K562 (cell line): ENCODE results near the gene MITF. TPM values are rescaled to one million over a fixed set of nuclear protein-coding genes. Genes with fewer than 3 reads are reported as not detected.
A peak's percentile ranks its signal among the peaks of the same experiment; 100 is the strongest.

Experiments used
- ADNP ChIP-seq: fragments of 200-800 bp; sonication (Bioruptor generic); IDR thresholded peaks from 2 replicates; pipeline ENCODE4 v1.6.1; 2016; ENCODE audit warnings: missing genetic modification characterization, missing compliant biosample characterization
- CSDE1 ChIP-seq, 2 experiments: fragments of 450-650 bp; IDR thresholded peaks; 2 replicates each; pipeline ENCODE4 v1.6.1; 2016; ENCODE audit warnings: mild to moderate bottlenecking in 1 of 2
- GATAD2A ChIP-seq: fragments of 450-650 bp; IDR thresholded peaks from 2 replicates; pipeline ENCODE4 v1.6.1; 2017
- HDAC1 ChIP-seq, 2 experiments: fragments of 450-650 bp; IDR thresholded peaks; 2 replicates each; pipeline ENCODE4 v1.6.1; 2016 to 2017; ENCODE audit warnings: inconsistent platforms in 1 of 2, mild to moderate bottlenecking in 1 of 2, moderate library complexity in 1 of 2
- NBN ChIP-seq: fragments of 450-650 bp; IDR thresholded peaks from 2 replicates; pipeline ENCODE4 v1.6.1; 2016; ENCODE audit warnings: low read depth, mild to moderate bottlenecking
- NFIC ChIP-seq: fragments of 450-650 bp; IDR thresholded peaks from 2 replicates; pipeline ENCODE4 v1.6.1; 2017; ENCODE audit warnings: mild to moderate bottlenecking, inconsistent platforms
- SMARCE1 ChIP-seq: fragments of 450-650 bp; IDR thresholded peaks from 2 replicates; pipeline ENCODE4 v1.7.1; 2016; ENCODE audit warnings: mild to moderate bottlenecking
- SMC3 ChIP-seq: conservative IDR thresholded peaks from 2 replicates; pipeline ENCODE4 v1.6.1; 2011; ENCODE audit warnings: low read depth, low read length, improper control_type of control experiment; ENCODE audit not compliant: insufficient read depth
- TAF9B ChIP-seq: fragments of 450-650 bp; IDR thresholded peaks from 2 replicates; pipeline ENCODE4 v1.6.1; 2018; ENCODE audit warnings: mild to moderate bottlenecking; ENCODE audit not compliant: partially characterized antibody
- TCF3 ChIP-seq: sonication (generic); formaldehyde crosslinking; IDR thresholded peaks from 2 replicates; pipeline ENCODE4 v1.4.0; 2020; ENCODE audit warnings: mild to moderate bottlenecking, missing genetic modification reagents
- XRCC4 ChIP-seq: IDR thresholded peaks from one replicate; pipeline ENCODE4 v1.6.1; 2011; ENCODE audit not compliant: insufficient read depth, insufficient read length; ENCODE audit errors: extremely low read depth
- ZNF175 ChIP-seq: fragments of 200-800 bp; sonication (Bioruptor generic); IDR thresholded peaks from 2 replicates; pipeline ENCODE4 v1.6.1; 2016; ENCODE audit warnings: low read depth, mild to moderate bottlenecking, missing genetic modification characterization, missing compliant biosample characterization
- polyA plus RNA-seq, 8 experiments: library from polyadenylated mRNA; depleted of rRNA in 4 of 8; stranded (reverse) in 5 of 8; unstranded in 3 of 8; fragments of >200 nt; fragmentation: Nextera tagmentation in 2 of 8; fragmentation: Illumina TruSeq in 1 of 8; extraction: Ambion mirVana in 2 of 8; extraction: Trizol in 1 of 8; gene quantifications; 2 replicates each; pipeline versions ENCODE4 v1.2.1 to v1.2.3, GENCODE V29; 2011 to 2014; ENCODE audit warnings: inconsistent platforms in 1 of 8, missing spikeins in 1 of 8
- total RNA-seq, 7 experiments: library from RNA; depleted of rRNA in 6 of 7; stranded (reverse); fragments of >200 nt in 6 of 7; fragmentation: Illumina TruSeq in 2 of 7; extraction: Trizol in 2 of 7; gene quantifications; 2 replicates each; pipeline versions ENCODE4 v1.2.1 to v1.2.3, GENCODE V29; 2011 to 2021; ENCODE audit warnings: low replicate concordance in 1 of 7
- TF ChIP-seq, protein P1 (sequence below): sonication (generic); formaldehyde crosslinking; IDR thresholded peaks from 2 replicates; pipeline ENCODE4 v1.8.1; 2023; ENCODE audit warnings: mild to moderate bottlenecking, missing genetic modification reagents, moderate library complexity
- TF ChIP-seq, protein P2 (sequence below): fragments of 200-400 bp; formaldehyde crosslinking; IDR thresholded peaks from 2 replicates; pipeline ENCODE4 v1.6.1; 2017; ENCODE audit warnings: mild to moderate bottlenecking, low read depth, low read length, moderate library complexity
- TF ChIP-seq, protein P3 (sequence below), 2 experiments: fragments of 450-650 bp; formaldehyde crosslinking in 1 of 2; IDR thresholded peaks; 2 replicates each; pipeline versions ENCODE4 v1.4.0 to v1.6.1; 2014 to 2020; ENCODE audit warnings: mild to moderate bottlenecking in 2 of 2, borderline replicate concordance in 1 of 2, low read depth in 1 of 2
- TF ChIP-seq, protein P4 (sequence below): fragments of 200-800 bp; sonication (Bioruptor generic); IDR thresholded peaks from 2 replicates; pipeline ENCODE4 v1.6.1; 2017; ENCODE audit warnings: missing genetic modification characterization, missing compliant biosample characterization

MITF gene
- total and polyA plus RNA-seq, 9 of the 15 experiments (the other 6 are each of a cell fraction or from before 2014, with no cell fraction given) = 5.6 to 14.9 (median 11.1) TPM

DNA sequence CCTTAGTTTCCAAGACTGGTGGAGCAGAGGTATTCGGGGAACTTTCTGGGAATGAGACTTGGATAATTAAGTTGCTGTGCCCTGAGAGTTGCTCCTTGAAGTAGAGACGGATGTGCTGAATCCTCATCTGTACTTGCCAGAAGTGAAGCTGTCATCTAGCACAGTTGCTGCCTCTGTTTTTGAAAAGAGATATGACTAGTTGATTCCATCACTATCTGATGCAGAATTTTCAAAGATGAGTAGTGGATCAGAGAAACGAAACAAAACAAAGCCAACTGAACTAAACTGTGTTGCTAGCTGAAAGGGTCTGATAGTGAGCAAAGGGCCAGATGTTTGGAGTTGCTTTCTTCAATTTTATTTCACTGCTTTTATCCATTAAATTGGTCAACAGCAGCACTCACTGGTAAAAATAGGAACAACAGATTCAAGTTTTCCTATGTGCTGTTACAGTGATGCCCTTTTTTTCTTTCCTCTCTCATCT is 52.7 kb downstream of the MITF start (continued):
- no peak; a peak in 1 of 4 replicates for TF ChIP-seq CSDE1 (IDR thresholded peaks at IDR 0.05)
- peak; percentile 71; the same call in 1 of the 2 replicates for TF ChIP-seq NBN
- peak; percentile 22 for TF ChIP-seq TAF9B
- TF ChIP-seq SMC3 = peak; percentile 43; the same call in 1 of the 2 replicates
- peak; percentile 95 for TF ChIP-seq TCF3 (CRISPR knock-in tag)
- peak; percentile 98 for TF ChIP-seq SMARCE1
- TF ChIP-seq HDAC1 (IDR thresholded peaks at IDR 0.05) = peak in 1 of 2 experiments; percentile 91; a peak in 2 of 4 replicates
- no peak for TF ChIP-seq ZNF175 (CRISPR knock-in tag)
- no peak for TF ChIP-seq XRCC4
- TF ChIP-seq, protein P1, sequence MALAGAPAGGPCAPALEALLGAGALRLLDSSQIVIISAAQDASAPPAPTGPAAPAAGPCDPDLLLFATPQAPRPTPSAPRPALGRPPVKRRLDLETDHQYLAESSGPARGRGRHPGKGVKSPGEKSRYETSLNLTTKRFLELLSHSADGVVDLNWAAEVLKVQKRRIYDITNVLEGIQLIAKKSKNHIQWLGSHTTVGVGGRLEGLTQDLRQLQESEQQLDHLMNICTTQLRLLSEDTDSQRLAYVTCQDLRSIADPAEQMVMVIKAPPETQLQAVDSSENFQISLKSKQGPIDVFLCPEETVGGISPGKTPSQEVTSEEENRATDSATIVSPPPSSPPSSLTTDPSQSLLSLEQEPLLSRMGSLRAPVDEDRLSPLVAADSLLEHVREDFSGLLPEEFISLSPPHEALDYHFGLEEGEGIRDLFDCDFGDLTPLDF (CRISPR knock-in tag) = no peak
- TF ChIP-seq, protein P2, sequence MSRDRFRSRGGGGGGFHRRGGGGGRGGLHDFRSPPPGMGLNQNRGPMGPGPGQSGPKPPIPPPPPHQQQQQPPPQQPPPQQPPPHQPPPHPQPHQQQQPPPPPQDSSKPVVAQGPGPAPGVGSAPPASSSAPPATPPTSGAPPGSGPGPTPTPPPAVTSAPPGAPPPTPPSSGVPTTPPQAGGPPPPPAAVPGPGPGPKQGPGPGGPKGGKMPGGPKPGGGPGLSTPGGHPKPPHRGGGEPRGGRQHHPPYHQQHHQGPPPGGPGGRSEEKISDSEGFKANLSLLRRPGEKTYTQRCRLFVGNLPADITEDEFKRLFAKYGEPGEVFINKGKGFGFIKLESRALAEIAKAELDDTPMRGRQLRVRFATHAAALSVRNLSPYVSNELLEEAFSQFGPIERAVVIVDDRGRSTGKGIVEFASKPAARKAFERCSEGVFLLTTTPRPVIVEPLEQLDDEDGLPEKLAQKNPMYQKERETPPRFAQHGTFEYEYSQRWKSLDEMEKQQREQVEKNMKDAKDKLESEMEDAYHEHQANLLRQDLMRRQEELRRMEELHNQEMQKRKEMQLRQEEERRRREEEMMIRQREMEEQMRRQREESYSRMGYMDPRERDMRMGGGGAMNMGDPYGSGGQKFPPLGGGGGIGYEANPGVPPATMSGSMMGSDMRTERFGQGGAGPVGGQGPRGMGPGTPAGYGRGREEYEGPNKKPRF = no peak
- TF ChIP-seq, protein P3, sequence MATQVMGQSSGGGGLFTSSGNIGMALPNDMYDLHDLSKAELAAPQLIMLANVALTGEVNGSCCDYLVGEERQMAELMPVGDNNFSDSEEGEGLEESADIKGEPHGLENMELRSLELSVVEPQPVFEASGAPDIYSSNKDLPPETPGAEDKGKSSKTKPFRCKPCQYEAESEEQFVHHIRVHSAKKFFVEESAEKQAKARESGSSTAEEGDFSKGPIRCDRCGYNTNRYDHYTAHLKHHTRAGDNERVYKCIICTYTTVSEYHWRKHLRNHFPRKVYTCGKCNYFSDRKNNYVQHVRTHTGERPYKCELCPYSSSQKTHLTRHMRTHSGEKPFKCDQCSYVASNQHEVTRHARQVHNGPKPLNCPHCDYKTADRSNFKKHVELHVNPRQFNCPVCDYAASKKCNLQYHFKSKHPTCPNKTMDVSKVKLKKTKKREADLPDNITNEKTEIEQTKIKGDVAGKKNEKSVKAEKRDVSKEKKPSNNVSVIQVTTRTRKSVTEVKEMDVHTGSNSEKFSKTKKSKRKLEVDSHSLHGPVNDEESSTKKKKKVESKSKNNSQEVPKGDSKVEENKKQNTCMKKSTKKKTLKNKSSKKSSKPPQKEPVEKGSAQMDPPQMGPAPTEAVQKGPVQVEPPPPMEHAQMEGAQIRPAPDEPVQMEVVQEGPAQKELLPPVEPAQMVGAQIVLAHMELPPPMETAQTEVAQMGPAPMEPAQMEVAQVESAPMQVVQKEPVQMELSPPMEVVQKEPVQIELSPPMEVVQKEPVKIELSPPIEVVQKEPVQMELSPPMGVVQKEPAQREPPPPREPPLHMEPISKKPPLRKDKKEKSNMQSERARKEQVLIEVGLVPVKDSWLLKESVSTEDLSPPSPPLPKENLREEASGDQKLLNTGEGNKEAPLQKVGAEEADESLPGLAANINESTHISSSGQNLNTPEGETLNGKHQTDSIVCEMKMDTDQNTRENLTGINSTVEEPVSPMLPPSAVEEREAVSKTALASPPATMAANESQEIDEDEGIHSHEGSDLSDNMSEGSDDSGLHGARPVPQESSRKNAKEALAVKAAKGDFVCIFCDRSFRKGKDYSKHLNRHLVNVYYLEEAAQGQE (IDR thresholded peaks at IDR 0.05; ENCODE audit: borderline replicate concordance) = peak; percentile 87
- TF ChIP-seq, protein P3 (CRISPR knock-in tag; IDR thresholded peaks at IDR 0.05; ENCODE audit: low read depth) = no peak
- TF ChIP-seq ADNP (tag) = no peak
- peak; percentile 97 for TF ChIP-seq GATAD2A
- peak; percentile 81 for TF ChIP-seq NFIC
- TF ChIP-seq, protein P4, sequence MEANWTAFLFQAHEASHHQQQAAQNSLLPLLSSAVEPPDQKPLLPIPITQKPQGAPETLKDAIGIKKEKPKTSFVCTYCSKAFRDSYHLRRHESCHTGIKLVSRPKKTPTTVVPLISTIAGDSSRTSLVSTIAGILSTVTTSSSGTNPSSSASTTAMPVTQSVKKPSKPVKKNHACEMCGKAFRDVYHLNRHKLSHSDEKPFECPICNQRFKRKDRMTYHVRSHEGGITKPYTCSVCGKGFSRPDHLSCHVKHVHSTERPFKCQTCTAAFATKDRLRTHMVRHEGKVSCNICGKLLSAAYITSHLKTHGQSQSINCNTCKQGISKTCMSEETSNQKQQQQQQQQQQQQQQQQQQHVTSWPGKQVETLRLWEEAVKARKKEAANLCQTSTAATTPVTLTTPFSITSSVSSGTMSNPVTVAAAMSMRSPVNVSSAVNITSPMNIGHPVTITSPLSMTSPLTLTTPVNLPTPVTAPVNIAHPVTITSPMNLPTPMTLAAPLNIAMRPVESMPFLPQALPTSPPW (CRISPR knock-in tag) = peak; percentile 28; the same call in 1 of the 2 replicates
